NCI-H526 treated with DMSO at 0.1 percent for 48 hours (cell line): ENCODE data around the gene RAI2.
A peak's percentile ranks its signal among the peaks of the same experiment; 100 is the strongest.

Experiments
- DNase-seq: peaks from one replicate; lab custom pipeline; 2025; lab: John Stamatoyannopoulos, UW

RAI2 gene

GRCh38 chrX:17786554-17787347 lies 74.3 kb downstream of the RAI2 start:
- DNase-seq = peak; percentile 3

- no peak for DNase-seq
Measured at GRCh38 chrX:17779434-17779833, 81.7 kb downstream of the RAI2 start.

GRCh38 chrX:17778997-17779396 lies 82.1 kb downstream of the RAI2 start:
- no peak for DNase-seq

GRCh38 chrX:17774053-17774452 lies 87.0 kb downstream of the RAI2 start:
- DNase-seq = no peak

DNA sequence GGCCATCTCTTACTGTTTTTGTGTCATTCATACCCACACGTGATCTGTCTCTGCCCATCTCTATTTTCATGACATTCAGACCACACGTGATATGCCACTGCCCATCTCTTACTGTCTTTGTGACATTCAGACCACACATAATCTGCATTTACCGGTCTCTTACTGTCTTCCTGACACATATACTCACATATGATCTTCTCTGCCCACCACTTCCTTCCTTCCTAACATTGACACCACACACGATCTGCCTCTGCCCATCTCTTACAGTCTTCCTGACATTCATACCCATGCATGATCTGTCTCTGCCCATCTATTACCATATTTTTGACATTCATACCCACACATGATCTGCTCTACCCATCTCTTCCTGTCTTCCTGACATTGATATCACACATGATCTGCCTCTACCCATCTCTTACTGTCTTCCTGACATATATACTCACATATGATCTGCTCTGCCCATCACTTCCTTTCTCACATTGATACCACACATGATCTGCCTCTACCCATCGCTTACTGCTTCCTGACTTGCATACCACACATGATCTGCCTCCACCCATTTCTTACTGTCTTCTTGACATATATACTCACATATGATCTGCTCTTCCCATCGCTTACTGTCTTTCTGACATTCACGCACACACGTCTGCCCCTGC lies 87.7 kb downstream of the RAI2 start:
- DNase-seq = no peak

- no peak for DNase-seq
Measured at GRCh38 chrX:17769701-17770269, 91.3 kb downstream of the RAI2 start.

- DNase-seq = no peak
Measured at GRCh38 chrX:17768997-17769396, 92.1 kb downstream of the RAI2 start.

DNA sequence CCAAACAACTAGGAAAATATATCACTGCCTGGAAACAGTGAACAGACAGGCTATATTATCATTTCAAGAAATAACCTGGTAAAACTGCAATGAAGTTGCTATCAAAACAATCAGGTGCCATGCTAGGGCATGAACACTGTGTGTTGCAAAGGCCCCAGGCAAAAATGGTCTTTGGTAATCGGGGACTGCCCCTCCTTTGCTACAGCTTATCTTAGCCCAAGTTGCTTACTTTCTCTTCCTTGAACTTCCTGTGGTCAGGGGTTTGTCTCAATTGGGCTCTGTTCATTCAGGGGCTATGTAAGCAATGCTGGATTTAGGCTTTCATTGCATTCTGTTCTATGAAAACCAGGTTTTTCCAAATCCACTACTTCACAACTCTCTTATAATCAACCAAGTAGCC lies 93.4 kb downstream of the RAI2 start:
- no peak for DNase-seq

GRCh38 chrX:17759990-17760389 lies 101.1 kb downstream of the RAI2 start:
- no peak for DNase-seq

DNA sequence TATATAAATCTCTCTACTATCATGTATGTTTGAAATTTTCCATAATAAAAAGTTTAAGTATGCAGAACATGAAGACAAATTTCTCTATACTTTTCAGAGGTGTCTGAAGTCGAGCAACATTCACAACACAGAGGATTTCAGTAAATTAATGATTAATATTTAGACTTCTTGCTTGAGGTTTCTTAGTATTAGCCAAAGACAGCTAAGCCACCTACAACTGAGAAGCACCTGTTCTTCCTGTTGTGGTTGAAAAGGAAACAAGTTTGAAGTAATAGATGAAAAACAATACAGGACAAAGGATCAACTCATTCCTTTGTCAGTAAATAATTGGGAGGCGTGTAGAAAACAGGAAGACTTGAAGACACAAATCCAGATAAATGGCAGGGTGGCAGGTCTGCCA lies 102.7 kb downstream of the RAI2 start:
- DNase-seq = no peak

DNA sequence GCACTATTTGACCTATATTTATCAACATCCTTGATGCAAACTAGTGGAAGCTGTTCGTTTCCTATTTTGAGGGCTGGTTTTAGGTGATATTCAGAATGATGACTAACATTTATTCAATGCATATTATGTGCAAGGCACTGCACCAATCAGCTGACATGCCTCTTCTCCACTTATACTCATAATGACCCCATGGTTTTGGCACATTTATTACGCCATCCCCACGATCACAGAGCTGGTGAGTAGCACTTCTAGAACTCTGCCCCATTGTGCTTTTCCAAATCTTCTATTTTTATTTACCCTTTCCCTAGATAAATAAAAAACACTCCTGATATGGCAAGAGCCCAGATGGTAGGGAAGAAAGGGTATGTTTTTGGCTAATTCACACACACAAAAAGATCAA lies 110.7 kb downstream of the RAI2 start:
- no peak for DNase-seq
